Pancreas (tissue), 10 donors: ENCODE results near the gene LRRC30. TPM values are rescaled to one million over a fixed set of nuclear protein-coding genes. Genes with fewer than 3 reads are reported as not detected.

Experiments used
- ATAC-seq, 4 donors: fragments of 200-7000 bp; cut with Tn5 transposase; one replicate each; pipeline versions ENCODE4 v1.8.0 to v1.9.1; 2020; ENCODE audit warnings: mild to moderate bottlenecking in 4 of 4, moderate library complexity in 4 of 4
- DNase-seq, 6 donors: peaks; one replicate each; pipeline ENCODE4 v3.0.0-alpha.2; 2020
- FAIRE-seq: peaks from 2 replicates; lab custom pipeline; 2012; peaks lifted over from hg19 to GRCh38; lab: Jason Lieb, UNC
- H3K27ac ChIP-seq, 4 donors: fragments of 200-600 bp; sonication (generic); 1 replicate in 3 of 4; 2 replicates in 1 of 4; pipeline versions ENCODE4 v1.5.0 to v1.8.0; 2020
- H3K27me3 ChIP-seq, 4 donors: fragments of 200-600 bp; one replicate each; pipeline ENCODE4 v1.8.0; 2021
- H3K36me3 ChIP-seq, 3 donors: fragments of 200-600 bp; sonication (generic) in 1 of 3; one replicate each; pipeline versions ENCODE4 v1.5.0 to v1.8.0; 2020 to 2021
- H3K4me1 ChIP-seq, 3 donors: fragments of 200-600 bp; one replicate each; pipeline ENCODE4 v1.8.0; 2021
- H3K4me3 ChIP-seq, 4 donors: fragments of 200-600 bp; sonication (generic) in 2 of 4; one replicate each; pipeline versions ENCODE4 v1.5.0 to v1.8.0; 2020 to 2021
- H3K9me3 ChIP-seq, 4 donors: fragments of 200-600 bp; one replicate each; pipeline ENCODE4 v1.8.0; 2021
- CTCF ChIP-seq, 4 donors: fragments of 200-600 bp; sonication (generic) in 3 of 4; IDR thresholded peaks; one replicate each; pipeline versions ENCODE4 v1.5.0 to v1.8.0; 2021; ENCODE audit warnings: antibody characterized with exemption in 4 of 4
- WGBS, 2 donors: extraction: QIAGEN DNeasy Blood & Tissue Kit; methylation state at CpG; one replicate each; pipeline ENCODE4 v1.1.7; 2013; 5-methylcytosine and 5-hydroxymethylcytosine counted together
- intact Hi-C, 3 donors: fragments of 100-400 bp; cut with DNase I; formaldehyde crosslinking; loops; one replicate each; pipeline versions ENCODE4 v1.11.1 to v1.14.2; 2022
- polyA plus RNA-seq, 2 donors: library from polyadenylated mRNA; stranded (reverse); fragments of 200-250 nt; gene quantifications; one replicate each; pipeline ENCODE4 v1.2.3, GENCODE V29; 2013
- total RNA-seq, 6 donors: library from RNA; stranded (reverse); fragmentation: NEBNext Ultra II Directional in 4 of 6; extraction: Animal tissue kit (Norgen Biotek cat#: 25700) in 4 of 6; gene quantifications; one replicate each; pipeline versions ENCODE4 v1.2.1 to v1.2.4, GENCODE V29; 2021 to 2023
- donor health status: healthy with polysubstance abuse.
- donor health status: DM: no; HTN: no; CAD: no; lungs with moderate emphysema.
- donor health status: DM: no; HTN: no; CAD: no.
- donor health status: control.
- donor health status: control.
- donor health status: Bipolar disorder and iron deficiency.
- donor health status: DM: yes; HTN: yes; CAD: no.
- donor health status: DM: no; HTN: no; CAD: no.
- donor health status: DM: no; HTN: no; CAD: no.
- donor health status: DM: yes; HTN: yes; CAD: no.

LRRC30 gene
- total and polyA plus RNA-seq, 8 donors = not detected

GRCh38 chr18:7255054-7255453 lies 24.2 kb downstream of the LRRC30 start:
- no peak for ATAC-seq
- WGBS, 2 donors = 80 to 82% methylated on average over 8 of the region's 8 CpGs

GRCh38 chr18:7255643-7256042 lies 24.8 kb downstream of the LRRC30 start:
- no peak overlapping the region for H3K4me3 ChIP-seq
- no peak overlapping the region for H3K27ac ChIP-seq
- no peaks in the 10 kb centered on the region for H3K9me3 ChIP-seq
- WGBS, 2 donors = 89 to 93% methylated on average over 5 of the region's 5 CpGs
- DNase-seq (no peak), FAIRE-seq (no peak), ATAC-seq (no peak)
- no peaks in the 10 kb centered on the region for H3K27me3 ChIP-seq
- intact Hi-C loops = no loop called here
- no peaks in the 10 kb centered on the region for H3K4me1 ChIP-seq
- H3K36me3 ChIP-seq = no peaks in the 10 kb centered on the region
- TF ChIP-seq CTCF (IDR thresholded peaks at IDR 0.05) = no peak

More at GRCh38 chr18:7255054-7255453, 24.2 kb downstream of the LRRC30 start:
- Histone ChIP-seq H3K27ac (no peak overlapping the region), H3K4me1 (no peaks in the 10 kb centered on the region), H3K36me3 (no peaks in the 10 kb centered on the region), H3K4me3 (no peak overlapping the region), H3K27me3 (no peaks in the 10 kb centered on the region), H3K9me3 (no peaks in the 10 kb centered on the region)
- DNase-seq (no peak), FAIRE-seq (no peak)
- intact Hi-C loops = no loop called here
- no peak for TF ChIP-seq CTCF (IDR thresholded peaks at IDR 0.05)

DNA sequence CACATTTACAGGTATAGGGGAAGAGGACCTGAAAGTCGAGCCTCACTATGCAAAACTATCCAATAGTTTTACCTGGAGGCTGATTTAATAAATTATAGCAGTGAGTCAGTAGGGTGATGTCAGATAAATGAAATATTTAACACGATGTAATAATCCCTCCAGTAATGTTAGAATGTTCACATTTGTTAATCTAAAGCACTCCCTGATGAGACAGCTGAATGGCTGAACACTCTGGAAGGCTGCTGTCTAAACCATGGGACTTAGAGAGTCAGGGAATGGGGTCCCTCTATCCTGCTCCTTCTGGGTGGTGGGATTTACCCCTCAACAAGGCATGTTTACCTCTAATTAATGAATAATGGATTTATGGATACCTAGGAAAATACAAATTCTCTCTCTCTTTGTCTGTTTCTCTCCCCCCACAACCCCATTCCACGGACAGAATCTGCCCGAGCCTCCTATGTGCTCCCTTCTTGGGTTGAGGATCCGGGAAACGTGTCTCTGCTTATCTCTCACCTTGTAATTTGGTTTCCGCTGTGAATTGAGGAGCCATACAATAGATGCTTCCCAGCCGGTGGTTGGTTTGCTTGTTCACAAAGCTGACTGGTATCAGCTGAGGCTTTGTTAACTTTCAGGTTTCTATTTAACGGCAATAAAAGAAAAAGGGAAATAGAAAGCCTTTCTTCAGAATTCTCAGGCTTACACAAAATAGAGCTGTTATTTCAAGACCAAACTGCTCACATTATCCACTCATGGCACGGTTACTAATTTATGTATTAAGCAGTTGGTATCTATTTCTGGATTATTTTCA lies 25.9 kb downstream of the LRRC30 start:
- H3K27me3 ChIP-seq = no peaks in the 10 kb centered on the region
- H3K9me3 ChIP-seq = no peaks in the 10 kb centered on the region
- DNase-seq = no peak
- WGBS, 2 donors = 36 to 41% methylated on average over 10 of the region's 10 CpGs
- H3K4me1 ChIP-seq = no peaks in the 10 kb centered on the region
- TF ChIP-seq CTCF (IDR thresholded peaks at IDR 0.05) = no peak
- no peak for ATAC-seq
- intact Hi-C loops = no loop called here
- no peak overlapping the region for H3K27ac ChIP-seq
- no peaks in the 10 kb centered on the region for H3K36me3 ChIP-seq
- no peak for FAIRE-seq
- no peak overlapping the region for H3K4me3 ChIP-seq

DNA sequence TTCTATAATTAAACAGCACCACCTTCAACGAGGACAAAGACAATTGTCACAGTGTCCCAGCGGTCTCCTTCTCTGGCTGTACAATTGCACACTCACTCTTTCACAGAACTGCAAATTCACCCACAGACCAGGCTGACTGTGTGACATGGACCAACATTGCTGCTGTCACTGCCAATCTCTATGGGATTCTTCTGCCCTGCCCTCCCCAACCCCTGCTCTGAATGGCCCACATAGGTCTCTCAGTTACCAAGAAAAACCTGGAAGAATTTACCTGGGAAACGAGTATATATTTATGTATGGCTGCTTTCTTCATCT lies 26.5 kb downstream of the LRRC30 start:
- H3K4me3 ChIP-seq = no peak overlapping the region
- H3K27me3 ChIP-seq = no peaks in the 10 kb centered on the region
- no peak for DNase-seq
- no peak overlapping the region for H3K27ac ChIP-seq
- H3K9me3 ChIP-seq = no peaks in the 10 kb centered on the region
- intact Hi-C loops = no loop called here
- no peaks in the 10 kb centered on the region for H3K36me3 ChIP-seq
- FAIRE-seq = no peak
- no peak for ATAC-seq
- no peaks in the 10 kb centered on the region for H3K4me1 ChIP-seq
- 53 to 59% methylated on average over 3 of the region's 3 CpGs for WGBS, 2 donors
- TF ChIP-seq CTCF (IDR thresholded peaks at IDR 0.05) = no peak

GRCh38 chr18:7259475-7259874 lies 28.6 kb downstream of the LRRC30 start:
- FAIRE-seq = no peak
- no peak for ATAC-seq
- no peaks in the 10 kb centered on the region for H3K9me3 ChIP-seq
- WGBS, 2 donors = 36 to 41% methylated on average over 6 of the region's 6 CpGs
- intact Hi-C loops = no loop called here
- no peaks in the 10 kb centered on the region for H3K4me1 ChIP-seq
- no peak overlapping the region for H3K4me3 ChIP-seq
- no peaks in the 10 kb centered on the region for H3K36me3 ChIP-seq
- H3K27ac ChIP-seq = no peak overlapping the region
- no peaks in the 10 kb centered on the region for H3K27me3 ChIP-seq
- no peak for TF ChIP-seq CTCF (IDR thresholded peaks at IDR 0.05)
- DNase-seq = no peak
